ENCODE results near the gene KCNAB2. TPM values are rescaled to one million over a fixed set of nuclear protein-coding genes. Genes with fewer than 3 reads are reported as not detected.

The KCNAB2 gene
- total RNA-seq, 1 donor from 2014 or later, result 8.8 TPM

GRCh38 chr1:6103854-6104530 is 58.3 kb downstream of the KCNAB2 start:
- peaks cover 7% of the 10 kb centered on the region for H3K4me1 ChIP-seq
- no peak for DNase-seq (ENCODE audit: extremely low spot score in 2 of 2)
- H3K27ac ChIP-seq, result no peak overlapping the region
- intact Hi-C loops (cut with DNase I), result no loop called here
- H3K36me3 ChIP-seq, result no peaks in the 10 kb centered on the region
- H3K4me3 ChIP-seq, result no peak overlapping the region
- H3K27me3 ChIP-seq, result no peaks in the 10 kb centered on the region
- no peak for TF ChIP-seq POLR2AphosphoS5 (IDR thresholded peaks at IDR 0.05; ENCODE audit: insufficient read depth in 1 of 2, low read depth in 1 of 2)
- TF ChIP-seq, protein P1, sequence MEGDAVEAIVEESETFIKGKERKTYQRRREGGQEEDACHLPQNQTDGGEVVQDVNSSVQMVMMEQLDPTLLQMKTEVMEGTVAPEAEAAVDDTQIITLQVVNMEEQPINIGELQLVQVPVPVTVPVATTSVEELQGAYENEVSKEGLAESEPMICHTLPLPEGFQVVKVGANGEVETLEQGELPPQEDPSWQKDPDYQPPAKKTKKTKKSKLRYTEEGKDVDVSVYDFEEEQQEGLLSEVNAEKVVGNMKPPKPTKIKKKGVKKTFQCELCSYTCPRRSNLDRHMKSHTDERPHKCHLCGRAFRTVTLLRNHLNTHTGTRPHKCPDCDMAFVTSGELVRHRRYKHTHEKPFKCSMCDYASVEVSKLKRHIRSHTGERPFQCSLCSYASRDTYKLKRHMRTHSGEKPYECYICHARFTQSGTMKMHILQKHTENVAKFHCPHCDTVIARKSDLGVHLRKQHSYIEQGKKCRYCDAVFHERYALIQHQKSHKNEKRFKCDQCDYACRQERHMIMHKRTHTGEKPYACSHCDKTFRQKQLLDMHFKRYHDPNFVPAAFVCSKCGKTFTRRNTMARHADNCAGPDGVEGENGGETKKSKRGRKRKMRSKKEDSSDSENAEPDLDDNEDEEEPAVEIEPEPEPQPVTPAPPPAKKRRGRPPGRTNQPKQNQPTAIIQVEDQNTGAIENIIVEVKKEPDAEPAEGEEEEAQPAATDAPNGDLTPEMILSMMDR (IDR thresholded peaks at IDR 0.05), result no peak
- no peak for TF ChIP-seq POLR2A (IDR thresholded peaks at IDR 0.05)
- no peaks in the 10 kb centered on the region for H3K9me3 ChIP-seq

GRCh38 chr1:6104631-6105030 is 58.9 kb downstream of the KCNAB2 start:
- Histone ChIP-seq H3K27ac (no peak overlapping the region), H3K9me3 (no peaks in the 10 kb centered on the region), H3K36me3 (no peaks in the 10 kb centered on the region), H3K4me3 (no peak overlapping the region), H3K4me1 (peaks cover under 1% of the 10 kb centered on the region), H3K27me3 (no peaks in the 10 kb centered on the region)
- intact Hi-C loops (cut with DNase I), result no loop called here
- no peak for TF ChIP-seq POLR2A (IDR thresholded peaks at IDR 0.05)
- TF ChIP-seq, protein P1 (IDR thresholded peaks at IDR 0.05), result no peak
- no peak for TF ChIP-seq POLR2AphosphoS5 (IDR thresholded peaks at IDR 0.05; ENCODE audit: insufficient read depth in 1 of 2, low read depth in 1 of 2)
- DNase-seq (ENCODE audit: extremely low spot score in 2 of 2), result no peak

DNA sequence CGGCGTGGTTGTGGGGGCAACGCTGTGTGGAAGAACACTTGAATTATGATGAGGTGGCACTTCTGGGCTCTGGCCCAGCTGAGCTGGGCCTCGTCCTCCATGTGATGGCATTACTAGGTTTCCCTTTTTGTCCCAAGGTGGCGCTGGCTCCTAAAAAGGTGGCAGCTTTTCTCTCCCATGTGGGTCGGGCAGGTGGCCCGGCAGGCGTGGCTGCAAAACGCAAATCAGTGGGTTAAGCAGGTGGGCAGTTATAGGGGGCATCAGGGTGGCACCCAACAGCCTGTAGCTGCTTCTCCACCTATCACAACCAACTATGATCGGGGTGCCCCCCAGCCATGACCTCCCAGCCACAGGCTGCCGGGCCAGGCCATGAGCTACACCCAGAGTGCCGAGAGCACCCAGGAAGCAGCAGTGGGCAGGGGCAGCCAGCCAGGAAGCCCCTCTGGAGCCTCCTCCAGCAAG is 59.6 kb downstream of the KCNAB2 start:
- no peak overlapping the region for H3K4me3 ChIP-seq
- no peak for DNase-seq (ENCODE audit: extremely low spot score in 2 of 2)
- H3K4me1 ChIP-seq, result no peaks in the 10 kb centered on the region
- no peak for TF ChIP-seq POLR2A (IDR thresholded peaks at IDR 0.05)
- TF ChIP-seq POLR2AphosphoS5 (IDR thresholded peaks at IDR 0.05; ENCODE audit: insufficient read depth in 1 of 2, low read depth in 1 of 2), result no peak
- TF ChIP-seq, protein P1 (IDR thresholded peaks at IDR 0.05), result no peak
- H3K9me3 ChIP-seq, result no peaks in the 10 kb centered on the region
- no peak overlapping the region for H3K27ac ChIP-seq
- no peaks in the 10 kb centered on the region for H3K27me3 ChIP-seq
- intact Hi-C loops (cut with DNase I), result no loop called here
- H3K36me3 ChIP-seq, result no peaks in the 10 kb centered on the region

DNA sequence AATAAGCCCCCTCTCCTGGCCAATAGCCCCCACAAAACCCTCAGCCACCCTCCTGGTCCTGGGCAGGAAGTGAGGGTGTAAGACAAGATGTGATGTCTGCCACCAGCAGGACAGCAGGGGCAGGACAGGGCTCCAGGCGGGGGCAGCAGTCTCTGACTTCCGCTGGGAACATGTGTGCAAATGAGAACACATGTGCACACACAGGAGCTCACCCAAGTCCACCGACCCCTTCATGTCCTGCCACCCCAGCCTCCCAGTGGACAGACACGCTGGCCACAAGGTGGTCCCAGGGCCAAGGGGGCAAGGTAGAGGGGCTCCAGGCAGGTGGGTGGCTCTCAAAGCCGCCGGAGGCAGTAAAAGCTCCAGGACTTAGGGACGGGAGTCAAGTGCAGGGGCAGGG is 60.1 kb downstream of the KCNAB2 start:
- intact Hi-C loops (cut with DNase I), result no loop called here
- H3K4me3 ChIP-seq, result no peak overlapping the region
- H3K9me3 ChIP-seq, result no peaks in the 10 kb centered on the region
- no peak for DNase-seq (ENCODE audit: extremely low spot score in 2 of 2)
- no peaks in the 10 kb centered on the region for H3K36me3 ChIP-seq
- no peak for TF ChIP-seq POLR2A (IDR thresholded peaks at IDR 0.05)
- no peak for TF ChIP-seq POLR2AphosphoS5 (IDR thresholded peaks at IDR 0.05; ENCODE audit: insufficient read depth in 1 of 2, low read depth in 1 of 2)
- TF ChIP-seq, protein P1 (IDR thresholded peaks at IDR 0.05), result no peak
- no peak overlapping the region for H3K27ac ChIP-seq
- H3K4me1 ChIP-seq, result no peaks in the 10 kb centered on the region
- H3K27me3 ChIP-seq, result no peaks in the 10 kb centered on the region

DNA sequence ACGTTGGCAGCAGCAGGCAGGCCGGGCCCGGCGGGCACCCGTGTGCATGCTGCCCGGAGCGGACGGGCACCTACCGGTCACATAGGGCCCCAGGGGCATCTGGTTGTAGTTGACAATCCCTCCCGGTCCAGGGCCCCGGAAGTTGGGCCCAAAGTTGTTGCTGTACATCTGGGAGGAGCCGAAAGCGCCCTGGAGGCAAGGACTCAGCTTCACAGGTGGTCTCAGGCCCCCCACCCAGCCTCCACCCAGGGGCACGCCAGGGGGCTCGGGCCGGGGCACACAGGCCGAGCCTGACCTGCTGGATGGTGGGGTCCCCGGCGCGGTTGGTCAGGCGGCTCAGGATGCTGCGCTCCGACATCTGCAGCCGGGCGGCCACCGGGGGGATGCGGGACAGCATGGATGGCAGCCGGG is 60.6 kb downstream of the KCNAB2 start:
- intact Hi-C loops (cut with DNase I), result no loop called here
- no peak for DNase-seq (ENCODE audit: extremely low spot score in 2 of 2)
- H3K27me3 ChIP-seq, result no peaks in the 10 kb centered on the region
- no peak overlapping the region for H3K27ac ChIP-seq
- no peaks in the 10 kb centered on the region for H3K36me3 ChIP-seq
- no peak overlapping the region for H3K4me3 ChIP-seq
- H3K9me3 ChIP-seq, result no peaks in the 10 kb centered on the region
- no peaks in the 10 kb centered on the region for H3K4me1 ChIP-seq
- TF ChIP-seq POLR2AphosphoS5 (IDR thresholded peaks at IDR 0.05; ENCODE audit: insufficient read depth in 1 of 2, low read depth in 1 of 2) (no peak), POLR2A (IDR thresholded peaks at IDR 0.05) (no peak)
- TF ChIP-seq, protein P1 (IDR thresholded peaks at IDR 0.05), result no peak
